ENCODE data around the gene SH2D3A. TPM values are rescaled to one million over a fixed set of nuclear protein-coding genes. Genes with fewer than 3 reads are reported as not detected.

SH2D3A gene
- total RNA-seq, 1 donor from 2014 or later = 26.0 TPM

GRCh38 chr19:6731822-6732221, 35.4 kb downstream of the SH2D3A start:
- Histone ChIP-seq H3K27ac (no peak overlapping the region), H3K4me1 (peaks cover 20% of the 10 kb centered on the region), H3K36me3 (peaks cover 12% of the 10 kb centered on the region), H3K9me3 (no peaks in the 10 kb centered on the region), H3K27me3 (no peaks in the 10 kb centered on the region), H3K4me3 (no peak overlapping the region)
- no peak for TF ChIP-seq CTCF (IDR thresholded peaks at IDR 0.05)
- DNase-seq (no peak), ATAC-seq (no peak)
- intact Hi-C loops (cut with DNase I) = no loop called here

GRCh38 chr19:6730941-6731670, 36.1 kb downstream of the SH2D3A start:
- Histone ChIP-seq H3K27ac (no peak overlapping the region), H3K27me3 (no peaks in the 10 kb centered on the region), H3K4me1 (peaks cover 16% of the 10 kb centered on the region), H3K4me3 (no peak overlapping the region), H3K9me3 (no peaks in the 10 kb centered on the region), H3K36me3 (peaks cover 12% of the 10 kb centered on the region)
- DNase-seq (no peak), ATAC-seq (no peak)
- intact Hi-C loops (cut with DNase I) = no loop called here
- TF ChIP-seq CTCF (IDR thresholded peaks at IDR 0.05) = no peak

- DNase-seq = peak; percentile 96
- intact Hi-C loops (cut with DNase I) = no loop called here
- H3K9me3 ChIP-seq = no peaks in the 10 kb centered on the region
- peak; percentile 93 for ATAC-seq
- no peak for TF ChIP-seq CTCF (IDR thresholded peaks at IDR 0.05)
- peaks cover 12% of the 10 kb centered on the region for H3K36me3 ChIP-seq
- no peaks in the 10 kb centered on the region for H3K27me3 ChIP-seq
- peak overlapping the region; percentile 70 for H3K27ac ChIP-seq
- peak overlapping the region; percentile 44 for H3K4me3 ChIP-seq
- peaks cover 11% of the 10 kb centered on the region for H3K4me1 ChIP-seq
Measured at GRCh38 chr19:6730153-6730804, 37.0 kb downstream of the SH2D3A start.

GRCh38 chr19:6729573-6730152, 37.6 kb downstream of the SH2D3A start:
- H3K27ac ChIP-seq = peak overlapping the region; percentile 70
- no peak for DNase-seq

GRCh38 chr19:6728346-6728745, 38.9 kb downstream of the SH2D3A start:
- Histone ChIP-seq H3K27me3 (no peaks in the 10 kb centered on the region), H3K9me3 (no peaks in the 10 kb centered on the region), H3K4me3 (no peak overlapping the region), H3K4me1 (peaks cover 15% of the 10 kb centered on the region), H3K36me3 (peaks cover 12% of the 10 kb centered on the region), H3K27ac (peak overlapping the region; percentile 55)
- peak; percentile 79 for DNase-seq
- ATAC-seq = peak; percentile 46
- no peak for TF ChIP-seq CTCF (IDR thresholded peaks at IDR 0.05)
- intact Hi-C loops (cut with DNase I) = no loop called here

More at GRCh38 chr19:6729573-6730152, 37.6 kb downstream of the SH2D3A start:
- no peak for TF ChIP-seq CTCF (IDR thresholded peaks at IDR 0.05)
- no peak for ATAC-seq
- intact Hi-C loops (cut with DNase I) = no loop called here
- no peaks in the 10 kb centered on the region for H3K27me3 ChIP-seq
- peak overlapping the region; percentile 44 for H3K4me3 ChIP-seq
- H3K36me3 ChIP-seq = peaks cover 12% of the 10 kb centered on the region
- H3K4me1 ChIP-seq = peaks cover 10% of the 10 kb centered on the region
- H3K9me3 ChIP-seq = no peaks in the 10 kb centered on the region

Measured in upper lobe of right lung (tissue), 1 donor.